Type B pancreatic cell (in vitro differentiated cells): ENCODE measurements around the gene SIK3. TPM values are rescaled to one million over a fixed set of nuclear protein-coding genes. Genes with fewer than 3 reads are reported as not detected.

Source experiments
- DNase-seq: peaks from one replicate; pipeline ENCODE4 v3.0.0; 2021; ENCODE audit warnings: mixed read lengths; ENCODE audit not compliant: unreplicated experiment; ENCODE audit errors: extremely low spot score
- H3K27ac Mint-ChIP-seq: 2 replicates; pipeline ENCODE4 v1.8.0; 2021; ENCODE audit warnings: mild to moderate bottlenecking, mixed read lengths
- H3K27me3 Mint-ChIP-seq: 2 replicates; pipeline ENCODE4 v1.8.0; 2021; ENCODE audit warnings: mixed read lengths
- H3K36me3 Mint-ChIP-seq: 2 replicates; pipeline ENCODE4 v1.8.0; 2021; ENCODE audit warnings: mixed read lengths
- H3K4me1 Mint-ChIP-seq: one replicate; pipeline ENCODE4 v1.8.0; 2021; ENCODE audit warnings: mixed read lengths; ENCODE audit not compliant: unreplicated experiment
- H3K4me3 Mint-ChIP-seq: 2 replicates; pipeline ENCODE4 v1.8.0; 2021; ENCODE audit warnings: mild to moderate bottlenecking, mixed read lengths
- H3K9me3 Mint-ChIP-seq: 2 replicates; pipeline ENCODE4 v1.8.0; 2021; ENCODE audit warnings: mixed read lengths
- CTCF ChIP-seq: fragments of 200-600 bp; sonication (generic); conservative IDR thresholded peaks from 2 replicates; pipeline ENCODE4 v1.5.0; 2021; ENCODE audit warnings: antibody characterized with exemption, mild to moderate bottlenecking
- total RNA-seq: library from RNA; stranded (reverse); gene quantifications from 2 replicates; pipeline ENCODE4 v1.2.1, GENCODE V29; 2021; ENCODE audit warnings: low replicate concordance

The SIK3 gene
- total RNA-seq, 1 donor from 2014 or later: 39.9 TPM

DNA sequence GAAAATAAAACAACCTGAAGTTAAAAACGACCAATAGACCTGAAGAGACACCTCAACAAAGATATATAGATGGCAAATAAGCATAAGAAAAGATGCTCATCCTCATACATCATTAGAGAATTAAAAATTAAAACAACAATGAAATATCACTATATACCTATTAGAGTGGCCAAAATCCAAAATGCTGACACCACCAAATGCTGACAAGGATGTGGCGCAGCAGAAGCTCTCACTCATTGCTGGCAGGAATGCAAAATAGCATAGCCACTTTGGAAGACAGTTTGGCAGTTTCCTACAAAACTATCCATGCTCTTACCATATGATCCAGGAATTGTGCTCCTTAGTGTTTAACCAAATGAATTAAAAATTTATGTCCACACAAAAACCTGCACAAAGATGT lies 205.9 kb downstream of the SIK3 start:
- Mint-ChIP-seq H3K27ac (no peak overlapping the region), H3K27me3 (no peaks in the 10 kb centered on the region), H3K4me1 (peaks cover 9% of the 10 kb centered on the region), H3K36me3 (peaks cover 13% of the 10 kb centered on the region), H3K4me3 (no peak overlapping the region), H3K9me3 (no peaks in the 10 kb centered on the region)
- TF ChIP-seq CTCF: no peak
- DNase-seq: no peak

DNA sequence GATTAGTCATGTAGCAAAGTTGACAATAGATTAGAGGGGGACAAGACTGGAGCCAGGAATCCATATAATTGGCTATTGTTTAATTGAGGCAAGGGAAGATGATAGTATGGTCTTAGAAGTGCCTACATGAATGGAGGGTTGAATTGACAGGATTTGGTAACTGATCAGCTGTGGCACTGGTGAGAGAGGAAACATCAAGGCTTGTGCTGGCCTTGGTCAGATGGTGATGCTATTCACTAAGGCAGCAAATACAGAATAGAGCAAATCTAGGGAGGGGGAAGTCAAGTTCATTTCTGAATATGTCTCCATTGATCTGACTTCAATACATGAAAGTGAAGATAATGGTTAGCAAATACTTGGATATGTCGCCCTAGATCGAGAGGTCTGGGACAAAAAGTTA lies 206.5 kb downstream of the SIK3 start:
- H3K27me3 Mint-ChIP-seq: no peaks in the 10 kb centered on the region
- no peak for DNase-seq
- peaks cover 9% of the 10 kb centered on the region for H3K4me1 Mint-ChIP-seq
- H3K4me3 Mint-ChIP-seq: no peak overlapping the region
- H3K27ac Mint-ChIP-seq: no peak overlapping the region
- TF ChIP-seq CTCF: no peak
- no peaks in the 10 kb centered on the region for H3K9me3 Mint-ChIP-seq
- peaks cover 13% of the 10 kb centered on the region for H3K36me3 Mint-ChIP-seq

DNA sequence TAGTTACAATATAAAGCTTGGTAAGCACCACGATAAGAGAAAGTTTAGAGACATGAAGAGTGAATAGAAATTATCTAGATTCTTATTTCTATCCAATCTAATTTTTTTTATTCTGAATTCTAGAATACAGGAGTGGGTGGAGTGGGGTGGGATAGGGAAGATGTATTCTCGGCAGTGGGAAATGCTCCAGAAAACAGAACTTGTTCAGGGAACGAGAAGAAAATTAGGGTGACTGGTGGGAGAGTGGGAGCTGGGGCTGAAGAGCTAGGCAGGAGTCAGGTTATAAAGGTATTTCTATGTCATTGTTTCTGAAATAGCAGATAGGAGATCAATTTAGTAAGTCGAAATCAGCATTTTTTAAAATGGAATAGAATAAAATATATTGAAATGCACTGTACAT lies 207.6 kb downstream of the SIK3 start:
- H3K36me3 Mint-ChIP-seq: peaks cover 13% of the 10 kb centered on the region
- H3K27me3 Mint-ChIP-seq: no peaks in the 10 kb centered on the region
- no peak overlapping the region for H3K4me3 Mint-ChIP-seq
- TF ChIP-seq CTCF: no peak
- DNase-seq: no peak
- H3K9me3 Mint-ChIP-seq: no peaks in the 10 kb centered on the region
- H3K27ac Mint-ChIP-seq: no peak overlapping the region
- peaks cover 9% of the 10 kb centered on the region for H3K4me1 Mint-ChIP-seq

GRCh38 chr11:116890193-116890592 lies 208.0 kb downstream of the SIK3 start:
- H3K27me3 Mint-ChIP-seq: no peaks in the 10 kb centered on the region
- H3K4me1 Mint-ChIP-seq: peaks cover 9% of the 10 kb centered on the region
- H3K27ac Mint-ChIP-seq: no peak overlapping the region
- no peak overlapping the region for H3K4me3 Mint-ChIP-seq
- no peaks in the 10 kb centered on the region for H3K9me3 Mint-ChIP-seq
- peaks cover 11% of the 10 kb centered on the region for H3K36me3 Mint-ChIP-seq
- no peak for DNase-seq
- no peak for TF ChIP-seq CTCF

DNA sequence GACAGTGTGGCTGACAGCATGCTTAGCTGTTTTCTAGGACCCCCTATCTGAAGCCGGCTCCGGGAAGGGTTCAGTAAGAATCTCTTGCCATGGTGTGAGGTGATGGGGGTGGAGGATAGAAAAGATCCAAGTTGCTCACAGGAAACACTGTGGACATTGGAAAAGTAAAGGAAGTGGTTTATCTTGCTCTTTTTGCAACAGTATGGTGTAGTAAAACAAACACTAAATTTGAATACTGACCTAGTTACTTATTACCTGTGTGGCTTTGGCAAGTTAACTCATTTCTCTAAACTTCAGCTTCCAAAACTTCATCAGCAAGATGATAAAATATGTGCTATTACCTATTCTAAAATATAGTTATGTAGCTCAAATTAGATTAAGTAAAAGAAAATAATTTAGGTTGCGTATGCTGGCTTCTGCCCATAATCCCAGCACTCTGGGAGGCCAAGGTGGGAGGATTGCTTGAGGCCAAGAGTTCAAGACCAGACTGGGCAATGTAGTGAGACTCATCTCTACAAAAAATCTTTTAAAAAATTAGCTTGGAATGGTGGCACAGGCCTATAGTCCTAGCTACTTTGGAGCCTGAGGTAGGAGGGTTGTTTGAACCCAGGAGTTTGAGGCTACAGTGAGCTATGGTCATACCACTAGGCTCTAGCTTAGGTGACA lies 209.2 kb downstream of the SIK3 start:
- DNase-seq: no peak
- no peaks in the 10 kb centered on the region for H3K9me3 Mint-ChIP-seq
- H3K4me1 Mint-ChIP-seq: peaks cover 9% of the 10 kb centered on the region
- peaks cover 8% of the 10 kb centered on the region for H3K36me3 Mint-ChIP-seq
- H3K27ac Mint-ChIP-seq: no peak overlapping the region
- TF ChIP-seq CTCF: no peak
- H3K4me3 Mint-ChIP-seq: no peak overlapping the region
- no peaks in the 10 kb centered on the region for H3K27me3 Mint-ChIP-seq

DNA sequence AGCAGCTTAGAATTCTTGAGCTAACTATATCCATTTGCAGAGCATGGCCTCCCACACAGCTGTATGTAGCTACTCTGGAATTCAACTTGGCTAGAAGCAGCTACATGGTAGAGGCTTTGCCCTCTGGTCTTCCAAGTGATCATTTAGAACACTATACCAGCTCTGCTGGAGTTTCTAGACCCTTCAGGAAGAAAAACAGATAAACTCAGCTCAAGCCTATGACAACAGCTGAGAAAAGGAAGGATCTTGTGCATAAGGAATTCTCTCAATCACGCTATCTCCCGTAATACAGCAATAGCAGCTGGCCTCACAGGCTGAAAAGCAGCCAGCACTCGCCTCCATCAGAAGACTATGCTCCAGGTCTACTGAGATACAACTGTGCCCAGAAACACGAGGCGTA lies 210.2 kb downstream of the SIK3 start:
- Mint-ChIP-seq H3K27ac (no peak overlapping the region), H3K4me3 (no peak overlapping the region), H3K4me1 (peaks cover 9% of the 10 kb centered on the region), H3K27me3 (no peaks in the 10 kb centered on the region), H3K9me3 (no peaks in the 10 kb centered on the region), H3K36me3 (peaks cover 4% of the 10 kb centered on the region)
- no peak for DNase-seq
- TF ChIP-seq CTCF: no peak
